Activated CD8-positive, alpha-beta T cell treated with anti-CD3 and anti-CD28 coated beads for 36 hours (primary cell): ENCODE data around the gene GABRP. TPM values are rescaled to one million over a fixed set of nuclear protein-coding genes. Genes with fewer than 3 reads are reported as not detected.

Source experiments
- ATAC-seq: fragments of 200-7000 bp; cut with Tn5 transposase; one replicate; pipeline ENCODE4 v1.10.0; 2021; ENCODE audit warnings: mild to moderate bottlenecking, moderate library complexity
- CTCF ChIA-PET: fragments of 350-600 bp; sonication (Branson Sonifier 250); formaldehyde crosslinking; loops from one replicate; lab custom pipeline; 2021; ENCODE audit warnings: antibody characterized with exemption; lab: Charles Lee
- POLR2A ChIA-PET: fragments of 350-600 bp; sonication (Branson Sonifier 250); formaldehyde crosslinking; loops from one replicate; lab custom pipeline; 2021; ENCODE audit warnings: antibody characterized with exemption; lab: Charles Lee
- DNase-seq: peaks from one replicate; pipeline ENCODE4 v3.0.0-alpha.2; 2020
- H3K27ac Mint-ChIP-seq: one replicate; pipeline ENCODE4 v1.8.0; 2021; ENCODE audit warnings: mild to moderate bottlenecking, mixed read lengths
- H3K27me3 Mint-ChIP-seq: one replicate; pipeline ENCODE4 v1.8.0; 2021; ENCODE audit warnings: mixed read lengths
- H3K36me3 Mint-ChIP-seq: one replicate; pipeline ENCODE4 v1.8.0; 2021; ENCODE audit warnings: low read depth, mixed read lengths
- H3K4me1 Mint-ChIP-seq: one replicate; pipeline ENCODE4 v1.8.0; 2021; ENCODE audit warnings: low read depth, mixed read lengths
- H3K4me3 Mint-ChIP-seq: one replicate; pipeline ENCODE4 v1.8.0; 2021; ENCODE audit warnings: mild to moderate bottlenecking, moderate library complexity, mixed read lengths
- H3K9me3 Mint-ChIP-seq: one replicate; pipeline ENCODE4 v1.8.0; 2021; ENCODE audit warnings: mixed read lengths
- intact Hi-C: fragments of 100-400 bp; cut with micrococcal nuclease; formaldehyde crosslinking; loops from one replicate; pipeline ENCODE4 v1.10.0; 2022
- total RNA-seq, 2 experiments: library from RNA; stranded (reverse); gene quantifications; one replicate each; pipeline ENCODE4 v1.2.3, GENCODE V29; 2021
- TF ChIP-seq, protein P1 (sequence below): fragments of 200-600 bp; IDR thresholded peaks from one replicate; pipeline ENCODE4 v1.8.0; 2022; ENCODE audit warnings: antibody characterized with exemption, mild to moderate bottlenecking

GABRP gene
- not detected for total RNA-seq

DNA sequence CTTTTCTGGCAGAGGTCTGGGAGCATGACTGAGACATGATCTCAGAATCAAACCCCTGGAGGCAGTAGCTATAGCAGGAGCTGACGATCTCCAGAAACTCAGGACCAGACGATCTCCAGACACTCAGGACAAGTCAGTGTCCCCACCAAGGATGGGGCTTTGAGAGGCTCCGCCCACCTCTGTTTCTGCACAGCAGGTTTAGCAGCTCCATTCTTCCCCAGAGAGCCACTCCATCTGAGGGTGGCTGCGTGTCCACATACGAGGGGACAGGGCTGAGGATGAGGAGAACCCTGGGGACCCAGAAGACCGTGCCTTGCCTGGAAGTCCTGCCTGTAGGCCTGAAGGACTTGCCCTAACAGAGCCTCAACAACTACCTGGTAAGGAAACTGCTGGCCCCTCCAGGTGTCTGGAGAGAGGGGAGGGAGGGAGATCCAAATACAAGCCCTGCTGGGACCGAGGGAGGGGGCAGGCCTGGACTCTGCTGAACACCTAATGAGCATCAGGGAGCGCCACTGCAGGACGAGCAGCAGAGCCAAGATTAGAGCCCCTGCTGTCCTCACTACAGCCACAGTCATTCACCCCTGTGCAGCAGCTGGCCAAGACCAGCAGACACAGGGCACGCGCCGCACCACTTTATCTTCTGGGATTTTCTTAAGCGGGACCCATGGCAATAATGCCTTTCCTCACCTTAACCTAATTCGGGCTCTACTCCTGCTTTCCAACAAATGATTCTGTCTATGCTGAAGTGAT lies at the start of gene GABRP:
Gene GABRP (plus strand): TSS at position 228 of the 750 bp plus-strand sequence. CDS start 4,891 bp downstream, outside the sequence.
- POLR2A ChIA-PET = no interaction called here
- no peak within 1 kb of the TSS for H3K4me3 Mint-ChIP-seq
- intact Hi-C loops = no loop called here
- no peaks in the 10 kb centered on the region for H3K9me3 Mint-ChIP-seq
- no peak within 1 kb of the TSS for H3K27ac Mint-ChIP-seq
- CTCF ChIA-PET = interaction anchor here (1.6 to 2.0 kb wide), 2 partner anchors 8 to 145 kb away, joined by 4 read pairs; no protein-coding TSS in a partner anchor
- DNase-seq (no peak), ATAC-seq (no peak)
- H3K36me3 Mint-ChIP-seq = no peaks in the 10 kb centered on the region
- H3K4me1 Mint-ChIP-seq = no peaks in the 10 kb centered on the region
- TF ChIP-seq, protein P1, sequence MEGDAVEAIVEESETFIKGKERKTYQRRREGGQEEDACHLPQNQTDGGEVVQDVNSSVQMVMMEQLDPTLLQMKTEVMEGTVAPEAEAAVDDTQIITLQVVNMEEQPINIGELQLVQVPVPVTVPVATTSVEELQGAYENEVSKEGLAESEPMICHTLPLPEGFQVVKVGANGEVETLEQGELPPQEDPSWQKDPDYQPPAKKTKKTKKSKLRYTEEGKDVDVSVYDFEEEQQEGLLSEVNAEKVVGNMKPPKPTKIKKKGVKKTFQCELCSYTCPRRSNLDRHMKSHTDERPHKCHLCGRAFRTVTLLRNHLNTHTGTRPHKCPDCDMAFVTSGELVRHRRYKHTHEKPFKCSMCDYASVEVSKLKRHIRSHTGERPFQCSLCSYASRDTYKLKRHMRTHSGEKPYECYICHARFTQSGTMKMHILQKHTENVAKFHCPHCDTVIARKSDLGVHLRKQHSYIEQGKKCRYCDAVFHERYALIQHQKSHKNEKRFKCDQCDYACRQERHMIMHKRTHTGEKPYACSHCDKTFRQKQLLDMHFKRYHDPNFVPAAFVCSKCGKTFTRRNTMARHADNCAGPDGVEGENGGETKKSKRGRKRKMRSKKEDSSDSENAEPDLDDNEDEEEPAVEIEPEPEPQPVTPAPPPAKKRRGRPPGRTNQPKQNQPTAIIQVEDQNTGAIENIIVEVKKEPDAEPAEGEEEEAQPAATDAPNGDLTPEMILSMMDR = no peak
- no peaks in the 10 kb centered on the region for H3K27me3 Mint-ChIP-seq

- H3K4me3 Mint-ChIP-seq = no peak overlapping the region
- H3K36me3 Mint-ChIP-seq = no peaks in the 10 kb centered on the region
- H3K27me3 Mint-ChIP-seq = no peaks in the 10 kb centered on the region
- TF ChIP-seq, protein P1 = no peak
- no peak overlapping the region for H3K27ac Mint-ChIP-seq
- peaks cover 5% of the 10 kb centered on the region for H3K9me3 Mint-ChIP-seq
- intact Hi-C loops = no loop called here
- DNase-seq (no peak), ATAC-seq (no peak)
- CTCF ChIA-PET = no interaction called here
- no peaks in the 10 kb centered on the region for H3K4me1 Mint-ChIP-seq
- POLR2A ChIA-PET = no interaction called here
Observed at GRCh38 chr5:170736966-170737365, 46.6 kb upstream of the GABRP start.

DNA sequence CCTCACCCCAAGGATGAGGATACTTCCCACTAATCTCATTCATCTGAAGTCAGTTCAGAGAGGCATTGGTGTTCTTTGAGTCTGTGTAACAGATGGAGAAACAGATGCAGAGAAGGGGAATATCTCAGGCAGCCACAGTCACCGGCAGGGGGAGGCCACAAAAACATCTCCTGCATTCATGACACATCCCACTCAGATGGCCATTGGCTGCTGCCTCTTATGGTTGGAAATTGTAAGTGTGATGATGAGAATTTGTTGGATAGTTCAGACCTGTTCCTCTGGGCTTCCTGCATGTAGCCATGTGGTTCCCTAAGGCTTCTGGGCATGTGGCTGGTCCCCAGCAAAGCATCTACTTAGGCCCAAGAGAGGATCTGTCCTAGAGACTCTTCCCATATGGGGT lies 45.9 kb upstream of the GABRP start:
- Mint-ChIP-seq H3K4me3 (no peak overlapping the region), H3K36me3 (no peaks in the 10 kb centered on the region), H3K27ac (no peak overlapping the region), H3K9me3 (peaks cover 5% of the 10 kb centered on the region), H3K4me1 (no peaks in the 10 kb centered on the region), H3K27me3 (no peaks in the 10 kb centered on the region)
- POLR2A ChIA-PET = no interaction called here
- intact Hi-C loops = no loop called here
- CTCF ChIA-PET = no interaction called here
- ATAC-seq = no peak
- DNase-seq = no peak
- TF ChIP-seq, protein P1 = no peak

- no peak for ATAC-seq
- H3K9me3 Mint-ChIP-seq = peaks cover 5% of the 10 kb centered on the region
- no peak for DNase-seq
- no peak overlapping the region for H3K27ac Mint-ChIP-seq
- H3K27me3 Mint-ChIP-seq = peaks cover 6% of the 10 kb centered on the region
- no peak overlapping the region for H3K4me3 Mint-ChIP-seq
- no peaks in the 10 kb centered on the region for H3K36me3 Mint-ChIP-seq
- ChIA-PET POLR2A (interaction anchor here (0.7 kb wide), 1 partner anchor 642 kb away, joined by 3 read pairs; no protein-coding TSS in a partner anchor), CTCF (no interaction called here)
- intact Hi-C loops = no loop called here
- H3K4me1 Mint-ChIP-seq = no peaks in the 10 kb centered on the region
- TF ChIP-seq, protein P1 = no peak
Observed at GRCh38 chr5:170738840-170739239, 44.7 kb upstream of the GABRP start.

DNA sequence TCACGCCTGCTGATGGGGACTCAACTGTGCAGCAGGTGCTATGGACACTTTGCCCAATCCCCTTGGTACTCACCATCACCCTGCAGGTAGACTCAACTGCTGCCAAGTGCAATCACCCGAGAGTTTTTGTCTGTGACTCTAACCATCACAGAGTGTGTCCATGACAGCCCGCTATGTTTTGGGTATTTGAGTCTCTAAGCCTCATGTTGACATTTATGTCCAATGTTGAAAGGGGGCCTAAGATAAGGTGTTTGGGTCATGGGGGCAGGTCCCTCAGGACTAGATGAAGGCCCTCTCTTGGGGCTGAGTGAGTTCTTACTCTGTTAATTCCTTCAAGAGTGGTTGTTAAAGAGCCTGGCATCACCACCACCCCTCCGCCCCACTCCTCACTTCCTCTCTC lies 44.1 kb upstream of the GABRP start:
- Mint-ChIP-seq H3K4me1 (peaks cover 3% of the 10 kb centered on the region), H3K36me3 (no peaks in the 10 kb centered on the region), H3K9me3 (peaks cover 5% of the 10 kb centered on the region), H3K27ac (no peak overlapping the region), H3K27me3 (peaks cover 10% of the 10 kb centered on the region), H3K4me3 (no peak overlapping the region)
- CTCF ChIA-PET = no interaction called here
- ATAC-seq (no peak), DNase-seq (no peak)
- POLR2A ChIA-PET = no interaction called here
- TF ChIP-seq, protein P1 = no peak
- intact Hi-C loops = no loop called here
